Measurements from ENCODE around the gene PLCD3. TPM values are rescaled to one million over a fixed set of nuclear protein-coding genes. Genes with fewer than 3 reads are reported as not detected.

PLCD3 gene
- total and polyA plus RNA-seq, 9 of the 15 experiments (the other 6 are each of a cell fraction or from before 2014, with no cell fraction given): 0.20 to 22.6 (median 7.5) TPM

GRCh38 chr17:45132572-45133463 lies 503 bp upstream of the PLCD3 start (continued):
- TF ChIP-seq LEF1 (IDR thresholded peaks at IDR 0.05) (no peak), ZNF512 (tag; IDR thresholded peaks at IDR 0.05) (no peak), DNMT1 (IDR thresholded peaks at IDR 0.05) (no peak), NR4A1 (CRISPR knock-in tag; IDR thresholded peaks at IDR 0.05) (peak; percentile 54; the same call in 1 of the 2 replicates), NR4A1 (tag; IDR thresholded peaks at IDR 0.05) (no peak), HMG20B (CRISPR knock-in tag; IDR thresholded peaks at IDR 0.05) (no peak), TAF7 (tag; IDR thresholded peaks at IDR 0.05) (no peak), HINFP (tag; conservative IDR thresholded peaks at IDR 0.05; ENCODE audit: low read depth) (no peak), RBM22 (IDR thresholded peaks at IDR 0.05; ENCODE audit: low read depth, low read length, poor library complexity, severe bottlenecking) (no peak), SREBF2 (CRISPR knock-in tag; IDR thresholded peaks at IDR 0.05) (no peak), STAG1 (CRISPR knock-in tag; IDR thresholded peaks at IDR 0.05; ENCODE audit: borderline replicate concordance) (peak; percentile 81; the same call in 1 of the 2 replicates), IRF2 (CRISPR knock-in tag; IDR thresholded peaks at IDR 0.05) (no peak), ZNF347 (CRISPR knock-in tag; IDR thresholded peaks at IDR 0.05; ENCODE audit: low read depth) (no peak), FUS (optimal IDR thresholded peaks at IDR 0.05; ENCODE audit: low read depth, low read length) (no peak), ARID4B (CRISPR knock-in tag; IDR thresholded peaks at IDR 0.05) (peak; percentile 18; the same call in 1 of the 2 replicates), HIVEP1 (CRISPR knock-in tag; IDR thresholded peaks at IDR 0.05) (no peak), SRSF7 (optimal IDR thresholded peaks at IDR 0.05; ENCODE audit: low read depth, low read length) (no peak), ZNF384 (IDR thresholded peaks at IDR 0.05; ENCODE audit: low read depth, low read length) (no peak), MAX (CRISPR knock-in tag; IDR thresholded peaks at IDR 0.05) (peak; percentile 67), HMGN3 (IDR thresholded peaks at IDR 0.05; ENCODE audit: borderline replicate concordance, extremely low read depth, insufficient read length, low read depth, low read length) (peak; percentile 30), ZKSCAN8 (CRISPR knock-in tag; IDR thresholded peaks at IDR 0.05) (no peak)

All from K562 (cell line).